Measurements from ENCODE around the gene ZNF57.

- no peak for TF ChIP-seq CTCF (conservative IDR thresholded peaks at IDR 0.05; ENCODE audit: low read depth in 2 of 2)
- no peak for TF ChIP-seq EZH2 (IDR thresholded peaks at IDR 0.05; ENCODE audit: low read depth, unreplicated experiment)
- no peak for TF ChIP-seq REST (IDR thresholded peaks at IDR 0.05; ENCODE audit: unreplicated experiment)
- TF ChIP-seq POLR2AphosphoS5 (IDR thresholded peaks at IDR 0.05; ENCODE audit: low read depth), result no peak
- no peak for TF ChIP-seq CREB1 (CRISPR knock-in tag; IDR thresholded peaks at IDR 0.05; ENCODE audit: low read depth)
- no peak for TF ChIP-seq EZH2phosphoT487 (IDR thresholded peaks at IDR 0.05; ENCODE audit: unreplicated experiment)
- no peak for TF ChIP-seq NANOG (IDR thresholded peaks at IDR 0.05; ENCODE audit: borderline replicate concordance)
- no peak for TF ChIP-seq ZNF114 (CRISPR knock-in tag; IDR thresholded peaks at IDR 0.05)
- TF ChIP-seq ETS1 (IDR thresholded peaks at IDR 0.05), result no peak
- no peak for TF ChIP-seq STAT1 (IDR thresholded peaks at IDR 0.05; ENCODE audit: unreplicated experiment)
- TF ChIP-seq JUNB (IDR thresholded peaks at IDR 0.05; ENCODE audit: unreplicated experiment), result no peak
- TF ChIP-seq, protein P1, sequence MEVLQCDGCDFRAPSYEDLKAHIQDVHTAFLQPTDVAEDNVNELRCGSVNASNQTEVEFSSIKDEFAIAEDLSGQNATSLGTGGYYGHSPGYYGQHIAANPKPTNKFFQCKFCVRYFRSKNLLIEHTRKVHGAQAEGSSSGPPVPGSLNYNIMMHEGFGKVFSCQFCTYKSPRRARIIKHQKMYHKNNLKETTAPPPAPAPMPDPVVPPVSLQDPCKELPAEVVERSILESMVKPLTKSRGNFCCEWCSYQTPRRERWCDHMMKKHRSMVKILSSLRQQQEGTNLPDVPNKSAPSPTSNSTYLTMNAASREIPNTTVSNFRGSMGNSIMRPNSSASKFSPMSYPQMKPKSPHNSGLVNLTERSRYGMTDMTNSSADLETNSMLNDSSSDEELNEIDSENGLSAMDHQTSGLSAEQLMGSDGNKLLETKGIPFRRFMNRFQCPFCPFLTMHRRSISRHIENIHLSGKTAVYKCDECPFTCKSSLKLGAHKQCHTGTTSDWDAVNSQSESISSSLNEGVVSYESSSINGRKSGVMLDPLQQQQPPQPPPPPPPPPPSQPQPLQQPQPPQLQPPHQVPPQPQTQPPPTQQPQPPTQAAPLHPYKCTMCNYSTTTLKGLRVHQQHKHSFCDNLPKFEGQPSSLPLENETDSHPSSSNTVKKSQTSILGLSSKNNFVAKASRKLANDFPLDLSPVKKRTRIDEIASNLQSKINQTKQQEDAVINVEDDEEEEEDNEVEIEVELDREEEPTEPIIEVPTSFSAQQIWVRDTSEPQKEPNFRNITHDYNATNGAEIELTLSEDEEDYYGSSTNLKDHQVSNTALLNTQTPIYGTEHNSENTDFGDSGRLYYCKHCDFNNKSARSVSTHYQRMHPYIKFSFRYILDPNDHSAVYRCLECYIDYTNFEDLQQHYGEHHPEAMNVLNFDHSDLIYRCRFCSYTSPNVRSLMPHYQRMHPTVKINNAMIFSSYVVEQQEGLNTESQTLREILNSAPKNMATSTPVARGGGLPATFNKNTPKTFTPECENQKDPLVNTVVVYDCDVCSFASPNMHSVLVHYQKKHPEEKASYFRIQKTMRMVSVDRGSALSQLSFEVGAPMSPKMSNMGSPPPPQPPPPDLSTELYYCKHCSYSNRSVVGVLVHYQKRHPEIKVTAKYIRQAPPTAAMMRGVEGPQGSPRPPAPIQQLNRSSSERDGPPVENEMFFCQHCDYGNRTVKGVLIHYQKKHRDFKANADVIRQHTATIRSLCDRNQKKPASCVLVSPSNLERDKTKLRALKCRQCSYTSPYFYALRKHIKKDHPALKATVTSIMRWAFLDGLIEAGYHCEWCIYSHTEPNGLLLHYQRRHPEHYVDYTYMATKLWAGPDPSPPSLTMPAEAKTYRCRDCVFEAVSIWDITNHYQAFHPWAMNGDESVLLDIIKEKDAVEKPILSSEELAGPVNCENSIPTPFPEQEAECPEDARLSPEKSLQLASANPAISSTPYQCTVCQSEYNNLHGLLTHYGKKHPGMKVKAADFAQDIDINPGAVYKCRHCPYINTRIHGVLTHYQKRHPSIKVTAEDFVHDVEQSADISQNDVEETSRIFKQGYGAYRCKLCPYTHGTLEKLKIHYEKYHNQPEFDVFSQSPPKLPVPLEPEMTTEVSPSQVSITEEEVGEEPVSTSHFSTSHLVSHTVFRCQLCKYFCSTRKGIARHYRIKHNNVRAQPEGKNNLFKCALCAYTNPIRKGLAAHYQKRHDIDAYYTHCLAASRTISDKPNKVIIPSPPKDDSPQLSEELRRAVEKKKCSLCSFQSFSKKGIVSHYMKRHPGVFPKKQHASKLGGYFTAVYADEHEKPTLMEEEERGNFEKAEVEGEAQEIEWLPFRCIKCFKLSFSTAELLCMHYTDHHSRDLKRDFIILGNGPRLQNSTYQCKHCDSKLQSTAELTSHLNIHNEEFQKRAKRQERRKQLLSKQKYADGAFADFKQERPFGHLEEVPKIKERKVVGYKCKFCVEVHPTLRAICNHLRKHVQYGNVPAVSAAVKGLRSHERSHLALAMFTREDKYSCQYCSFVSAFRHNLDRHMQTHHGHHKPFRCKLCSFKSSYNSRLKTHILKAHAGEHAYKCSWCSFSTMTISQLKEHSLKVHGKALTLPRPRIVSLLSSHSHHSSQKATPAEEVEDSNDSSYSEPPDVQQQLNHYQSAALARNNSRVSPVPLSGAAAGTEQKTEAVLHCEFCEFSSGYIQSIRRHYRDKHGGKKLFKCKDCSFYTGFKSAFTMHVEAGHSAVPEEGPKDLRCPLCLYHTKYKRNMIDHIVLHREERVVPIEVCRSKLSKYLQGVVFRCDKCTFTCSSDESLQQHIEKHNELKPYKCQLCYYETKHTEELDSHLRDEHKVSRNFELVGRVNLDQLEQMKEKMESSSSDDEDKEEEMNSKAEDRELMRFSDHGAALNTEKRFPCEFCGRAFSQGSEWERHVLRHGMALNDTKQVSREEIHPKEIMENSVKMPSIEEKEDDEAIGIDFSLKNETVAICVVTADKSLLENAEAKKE (CRISPR knock-in tag; IDR thresholded peaks at IDR 0.05), result no peak
These were observed 56.4 kb downstream of the ZNF57 start for GRCh38 chr19:2957160-2957559.
